RPMI7951 (cell line): ENCODE results near the gene ERC2. TPM values are rescaled to one million over a fixed set of nuclear protein-coding genes. Genes with fewer than 3 reads are reported as not detected.

ENCODE experiments used
- DNase-seq: peaks from one replicate; pipeline ENCODE4 v3.0.0-alpha.2; 2012; ENCODE audit warnings: low read depth
- total RNA-seq: library from RNA; depleted of rRNA; stranded (reverse); fragments of >200 nt; shearing (Covaris generic); gene quantifications from 2 replicates; pipeline ENCODE4 v1.2.3, GENCODE V29; 2014

Gene ERC2
- total RNA-seq, 1 experiment from 2014 or later = 0.24 TPM

- no peak for DNase-seq
Measured at GRCh38 chr3:55621026-55621422, 847.2 kb downstream of the ERC2 start.

DNA sequence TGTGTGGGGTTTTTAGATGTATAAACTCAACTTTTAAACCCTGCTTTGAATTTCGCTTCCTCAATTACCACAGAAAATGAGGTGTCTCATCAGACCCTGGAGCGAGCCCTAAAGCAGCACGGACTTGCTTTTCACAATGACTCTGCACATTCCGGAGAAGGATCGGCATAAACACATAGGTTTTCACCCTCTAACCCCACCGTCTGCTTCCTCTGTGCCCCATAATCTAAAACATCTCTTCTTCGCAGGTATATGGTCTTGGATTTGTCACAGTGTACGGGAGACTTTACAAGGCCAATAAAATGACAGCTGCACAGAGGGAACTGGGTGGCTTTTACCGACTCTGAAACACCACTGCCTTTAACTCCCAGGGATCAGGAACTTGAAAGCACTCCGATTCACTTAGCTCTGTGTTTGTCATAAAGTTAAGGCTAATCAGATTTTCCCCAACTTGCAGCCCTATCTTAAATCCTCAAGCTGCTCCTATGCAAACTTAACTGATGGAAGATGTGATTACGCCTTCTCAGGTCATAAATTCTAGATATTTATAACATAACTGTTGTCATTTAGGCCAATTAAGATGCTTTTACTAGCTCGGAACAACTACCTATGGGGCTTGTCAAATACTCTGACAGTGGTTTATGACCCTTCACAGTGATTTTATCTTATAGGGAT lies 847.8 kb downstream of the ERC2 start:
- DNase-seq = peak; percentile 84

DNA sequence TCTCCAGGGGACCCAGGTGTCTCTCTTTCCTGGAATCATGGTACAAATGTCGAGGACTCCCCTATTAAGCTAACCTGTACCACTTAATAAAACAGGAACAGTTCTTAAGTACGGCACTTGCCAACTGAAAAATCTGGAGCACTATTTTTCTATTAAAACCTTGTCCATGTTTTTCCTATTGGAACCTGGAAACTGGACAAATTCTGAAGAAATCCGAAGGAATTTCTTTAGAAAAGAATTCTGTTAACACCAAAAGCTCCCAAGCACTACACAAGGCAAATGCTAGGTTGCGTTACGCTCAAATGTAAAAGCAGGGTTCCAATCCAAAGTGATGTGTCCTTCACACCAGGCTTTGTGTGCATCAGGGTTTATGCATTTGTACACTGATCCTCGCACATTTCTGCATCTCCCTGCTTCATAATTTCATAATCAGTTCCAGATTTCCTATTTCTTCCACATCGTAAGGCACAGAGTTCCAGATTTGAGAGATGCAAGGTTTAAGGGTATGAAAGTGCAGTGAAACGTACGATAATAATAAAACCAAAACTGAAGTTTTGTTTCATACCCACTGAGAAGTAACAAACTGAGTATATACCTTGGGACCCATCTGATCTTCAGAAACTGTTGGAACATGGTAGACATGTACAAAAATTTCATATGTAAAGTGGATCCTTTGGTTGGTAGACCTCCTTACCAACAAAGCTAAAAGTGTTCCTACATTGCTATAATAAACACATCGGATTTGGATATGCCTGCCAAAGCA lies 849.0 kb downstream of the ERC2 start:
- no peak for DNase-seq

- DNase-seq = no peak
Measured at GRCh38 chr3:55617385-55617784, 850.9 kb downstream of the ERC2 start.

DNA sequence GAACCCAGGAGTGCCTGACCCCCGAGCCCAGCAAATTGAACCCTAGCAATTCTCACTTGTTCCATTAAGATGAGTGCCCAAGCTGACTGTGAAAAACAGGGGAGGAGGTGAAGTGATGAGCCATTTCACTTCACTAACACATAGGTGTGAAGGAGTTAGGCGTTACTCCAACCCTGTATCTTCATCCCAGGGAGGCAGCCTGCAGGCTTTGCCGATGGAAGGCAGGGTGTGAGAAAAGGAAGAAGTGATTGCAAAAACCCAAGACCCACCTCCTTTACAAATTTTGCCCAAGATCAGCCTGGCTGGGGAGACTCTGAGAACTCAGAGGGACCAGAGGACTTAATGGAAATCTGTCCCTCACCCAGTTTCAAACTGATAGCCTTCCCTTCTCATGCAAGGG lies 851.5 kb downstream of the ERC2 start:
- no peak for DNase-seq

DNA sequence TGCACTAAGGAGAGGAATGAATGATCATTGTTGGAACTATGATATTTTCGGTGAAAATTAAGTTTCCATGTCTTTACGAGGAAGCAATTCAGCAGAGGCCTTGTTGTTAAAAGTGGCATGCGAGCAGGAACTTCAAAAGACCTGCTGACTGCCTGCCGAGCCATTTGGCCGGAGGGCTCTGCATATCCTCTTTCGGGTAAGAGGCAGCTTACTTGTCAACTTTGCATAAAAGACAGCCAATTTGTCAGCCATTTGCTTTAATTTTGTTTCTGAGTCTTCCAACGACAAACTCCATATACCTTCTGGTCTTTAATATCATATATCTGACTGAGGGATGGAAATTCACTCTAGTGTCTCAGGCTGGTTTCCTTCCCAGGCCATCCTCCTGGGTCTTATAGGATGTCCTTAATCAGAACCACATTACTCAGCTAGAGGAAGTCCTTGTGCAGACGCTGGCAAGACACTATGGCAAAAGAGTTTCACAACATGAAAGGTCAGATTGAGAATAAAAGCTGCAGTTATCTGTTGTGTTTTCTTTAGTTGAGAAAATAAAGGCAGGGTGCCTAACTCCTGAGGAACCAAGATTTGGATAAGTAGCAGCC lies 852.5 kb downstream of the ERC2 start:
- DNase-seq = peak; percentile 84

DNA sequence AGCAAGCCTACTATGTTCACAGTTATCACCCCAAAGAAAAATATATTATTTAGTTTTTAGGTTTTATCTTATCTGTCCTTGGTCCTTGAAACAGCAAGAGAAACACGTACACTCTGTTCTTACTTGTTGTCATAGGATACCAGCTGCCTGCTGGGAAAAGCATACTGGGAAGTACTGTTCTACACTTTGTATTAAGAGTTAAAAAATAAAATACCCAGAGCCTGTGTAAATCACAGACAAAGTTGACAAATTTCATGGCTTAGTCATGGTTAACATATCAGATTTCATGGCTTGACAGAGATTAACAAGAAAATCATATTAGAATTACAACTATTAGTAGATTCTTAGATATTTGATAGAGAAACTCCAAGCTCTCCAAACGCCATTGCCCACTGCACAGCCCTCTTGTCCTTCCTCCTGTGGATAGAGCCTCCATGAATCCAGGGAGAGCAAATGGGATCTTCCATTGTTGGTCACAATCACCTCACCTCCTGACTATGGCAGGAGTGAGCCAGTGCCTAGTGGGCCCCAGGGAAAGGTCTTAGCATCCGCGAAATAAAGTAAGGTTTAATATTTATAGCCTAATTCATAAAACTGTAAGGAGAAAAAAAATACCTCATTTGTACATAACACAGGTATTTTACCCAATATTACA lies 853.1 kb downstream of the ERC2 start:
- peak; percentile 26 for DNase-seq

DNA sequence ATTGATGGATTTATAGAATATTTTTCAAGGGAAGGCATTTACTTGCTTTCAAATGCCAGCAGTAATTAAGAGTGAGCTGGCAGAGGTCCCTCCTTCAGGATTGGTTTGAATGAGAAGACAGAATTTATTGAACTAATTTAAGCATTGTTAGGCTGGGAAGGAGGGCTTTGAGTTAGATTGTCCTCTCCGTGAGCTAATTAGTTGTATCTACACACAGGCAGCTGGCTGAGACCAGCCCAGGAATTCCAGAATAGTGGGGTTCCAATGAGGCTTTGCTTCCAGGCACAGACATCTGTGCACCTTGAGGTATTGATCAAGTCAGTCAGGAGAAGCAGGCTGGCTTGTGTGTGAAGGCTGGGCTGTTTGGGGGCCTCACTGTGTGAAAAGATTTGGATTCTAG lies 857.1 kb downstream of the ERC2 start:
- no peak for DNase-seq

DNA sequence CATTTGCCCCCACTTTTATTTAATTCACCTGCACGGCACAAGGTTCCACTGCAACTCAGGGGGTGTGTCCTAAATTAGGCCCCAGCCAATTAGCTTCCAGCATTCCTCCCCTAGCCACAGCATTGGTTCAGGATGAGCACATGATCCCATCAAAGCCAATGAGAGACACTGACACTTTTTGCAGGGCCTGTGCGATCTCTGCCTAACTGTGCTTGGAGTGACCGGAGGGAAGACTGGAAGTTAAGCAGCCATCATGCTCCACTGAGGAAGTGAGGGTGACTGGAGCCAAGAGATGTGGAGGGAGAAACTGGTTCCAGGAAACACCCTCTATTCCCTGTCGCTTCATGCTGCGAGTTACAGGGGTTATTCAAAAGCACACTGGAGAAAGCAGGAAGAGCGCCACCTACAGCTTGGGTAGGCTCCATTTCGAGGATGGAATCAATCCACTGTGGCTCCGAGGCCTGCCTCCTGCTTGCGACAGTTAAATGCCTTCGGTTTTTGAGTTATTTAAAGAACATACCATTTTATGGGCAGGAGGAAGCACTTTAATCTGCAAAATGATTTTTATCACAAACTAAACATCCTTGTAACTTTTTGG lies 858.9 kb downstream of the ERC2 start:
- no peak for DNase-seq

GRCh38 chr3:55608301-55608937 lies 859.8 kb downstream of the ERC2 start:
- no peak for DNase-seq

DNA sequence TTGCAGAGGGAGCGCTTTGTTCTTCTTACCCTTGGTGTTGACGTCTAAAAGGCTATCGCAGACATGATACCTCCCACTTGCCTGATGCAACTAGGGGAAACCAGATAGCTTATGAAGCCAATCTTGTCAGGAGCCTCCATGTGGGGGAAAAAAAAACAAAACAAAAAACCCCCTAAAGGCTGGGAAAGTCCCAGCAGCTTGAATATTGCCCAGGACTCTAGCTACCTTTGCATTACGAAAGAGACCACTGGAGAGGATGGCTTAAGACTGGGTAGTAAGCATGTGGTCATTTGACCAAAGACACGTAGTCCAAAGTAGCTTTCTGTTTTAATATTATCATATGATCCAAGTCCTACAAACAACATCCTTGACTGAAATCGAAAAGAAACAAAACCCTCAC lies 860.4 kb downstream of the ERC2 start:
- DNase-seq = peak; percentile 55

GRCh38 chr3:55607175-55607574 lies 861.1 kb downstream of the ERC2 start:
- no peak for DNase-seq

GRCh38 chr3:55605443-55606236 lies 862.6 kb downstream of the ERC2 start:
- no peak for DNase-seq

- DNase-seq = no peak
Measured at GRCh38 chr3:55604846-55605245, 863.4 kb downstream of the ERC2 start.

DNA sequence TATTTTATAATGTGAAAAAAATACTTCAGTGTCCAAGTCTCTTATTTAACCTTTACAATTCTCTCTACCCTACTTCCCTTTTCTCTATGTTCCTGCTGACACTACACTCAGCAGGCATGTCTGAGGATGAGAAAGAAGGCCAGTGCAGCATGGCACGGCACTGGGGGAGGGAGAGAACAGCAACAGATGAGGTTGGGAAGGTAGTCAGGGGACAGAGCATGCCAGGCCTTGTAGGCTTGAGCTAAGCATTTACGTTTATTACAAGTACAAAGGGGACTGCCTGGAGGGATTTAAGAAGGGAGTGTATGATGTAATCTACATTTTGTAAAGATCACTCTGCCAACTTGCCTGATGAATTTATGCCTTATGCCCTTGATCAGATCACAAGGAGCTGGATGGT lies 863.9 kb downstream of the ERC2 start:
- no peak for DNase-seq

DNA sequence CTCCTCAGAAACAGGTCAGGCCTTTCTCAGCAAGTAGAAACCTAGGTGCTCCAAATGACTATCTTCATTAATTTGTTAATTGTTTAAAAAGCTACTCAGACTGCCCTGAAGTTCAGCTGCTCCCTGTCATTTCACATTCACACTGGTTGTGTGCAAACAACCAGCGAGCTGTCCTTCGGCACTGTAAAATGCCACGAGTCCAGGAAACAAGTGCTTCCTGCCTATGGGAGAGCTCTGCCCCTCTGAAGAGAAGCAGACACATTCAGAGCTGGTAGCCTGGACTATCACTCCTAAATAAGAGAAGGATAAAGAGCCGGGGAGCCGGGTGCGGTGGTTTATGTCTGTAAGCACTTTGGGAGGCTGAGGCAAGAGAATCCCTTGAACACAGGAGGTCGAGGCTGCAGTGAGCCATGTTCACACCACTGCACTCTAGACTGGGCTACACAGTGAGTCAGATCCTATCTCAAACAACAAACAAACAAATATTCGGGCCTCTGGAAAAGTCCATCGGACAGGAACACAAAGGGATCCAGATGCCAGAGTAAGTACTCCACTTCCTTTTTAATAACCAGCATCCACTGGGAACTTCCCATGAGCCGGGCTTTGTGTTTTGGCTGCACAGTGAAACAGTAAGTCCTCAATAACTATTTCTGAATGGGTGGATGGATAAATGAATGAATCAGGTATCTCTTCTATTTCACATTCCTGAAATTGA lies 866.7 kb downstream of the ERC2 start:
- no peak for DNase-seq

DNA sequence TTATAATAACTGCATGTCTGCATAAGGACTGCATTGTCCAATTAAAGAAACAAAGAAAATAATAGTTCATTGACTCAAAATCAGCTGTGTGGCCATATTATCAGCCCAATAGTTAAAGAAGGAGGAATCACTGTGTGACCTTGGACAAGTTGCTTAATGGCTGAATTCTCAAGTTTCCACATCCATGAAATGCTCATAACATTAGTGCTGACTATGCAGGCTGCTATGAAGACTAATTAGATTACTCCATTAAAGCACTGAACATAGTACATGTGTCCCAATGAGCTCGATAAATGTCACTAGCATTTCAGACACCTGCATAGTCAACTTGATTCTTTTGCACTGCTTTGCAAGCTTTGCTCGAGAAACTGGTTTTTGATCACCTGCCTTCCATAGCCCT lies 870.0 kb downstream of the ERC2 start:
- DNase-seq = no peak

GRCh38 chr3:55597641-55598040 lies 870.6 kb downstream of the ERC2 start:
- DNase-seq = no peak

DNA sequence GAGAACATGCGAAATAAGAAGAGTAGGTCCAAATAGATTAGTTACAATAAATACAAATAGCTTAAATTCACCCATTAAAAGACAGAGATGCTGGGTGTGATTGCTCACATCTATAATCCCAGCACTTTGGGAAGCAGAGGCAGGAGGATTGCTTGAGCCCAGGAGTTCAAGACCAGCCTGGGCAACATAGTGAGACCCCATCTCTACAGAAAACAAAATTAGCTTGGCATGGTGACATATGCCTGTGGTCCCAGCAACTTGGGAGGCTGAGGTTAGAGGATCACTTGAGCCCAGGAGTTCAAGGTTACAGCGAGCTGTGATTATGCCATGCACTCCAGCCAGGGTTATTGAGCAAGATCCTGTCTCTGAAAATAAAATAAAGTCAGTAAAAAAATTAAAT lies 872.1 kb downstream of the ERC2 start:
- no peak for DNase-seq

GRCh38 chr3:55595420-55595819 lies 872.8 kb downstream of the ERC2 start:
- DNase-seq = no peak
